Cerebellar nuclear complex (tissue), 1 donor: ENCODE measurements around the gene IFI27.

Experiments used
- DNase-seq, 2 experiments: peaks; one replicate each; lab custom pipeline; 2025; lab: John Stamatoyannopoulos, UW

IFI27 gene

GRCh38 chr14:94124582-94125377 lies 14.2 kb downstream of the IFI27 start:
- no peak for DNase-seq

DNA sequence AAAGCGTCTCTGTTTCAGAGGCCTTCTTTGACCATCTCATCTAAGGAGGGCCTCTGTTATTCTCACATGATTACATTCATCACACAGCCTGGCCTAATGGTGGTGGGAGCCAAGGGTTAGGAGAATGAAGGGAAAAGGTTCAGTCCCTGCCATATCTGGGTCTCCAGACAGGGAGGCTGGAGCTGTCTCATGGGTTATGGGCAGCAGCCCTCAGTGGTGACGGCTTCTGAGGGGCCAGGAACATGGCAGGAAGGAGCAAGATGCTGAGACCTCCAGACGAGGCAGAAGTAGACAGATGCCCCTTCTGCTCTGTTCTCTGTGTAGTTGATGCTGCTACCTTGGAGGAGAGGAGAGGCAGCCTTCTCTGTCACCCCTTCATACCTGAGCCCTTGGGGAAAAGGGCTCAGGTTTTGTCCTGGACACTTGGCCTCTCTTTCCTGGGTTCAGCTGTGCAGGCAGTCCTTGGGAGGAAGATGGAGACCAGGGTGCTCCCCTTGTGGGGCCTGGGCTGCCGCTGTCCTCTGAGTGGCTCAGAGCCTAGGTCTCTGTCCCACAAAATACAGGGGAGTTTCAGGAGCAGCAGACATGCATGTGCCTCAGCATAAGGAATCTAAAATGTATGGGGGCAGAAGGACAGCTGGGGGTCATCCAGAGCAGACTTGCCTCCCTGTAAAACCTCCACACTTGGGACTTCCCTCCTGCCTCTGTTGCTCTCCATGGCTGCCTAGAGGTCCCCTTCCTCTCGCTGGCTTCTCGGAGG lies 15.3 kb downstream of the IFI27 start:
- DNase-seq = no peak

GRCh38 chr14:94126419-94126677 lies 15.8 kb downstream of the IFI27 start:
- DNase-seq = no peak

DNA sequence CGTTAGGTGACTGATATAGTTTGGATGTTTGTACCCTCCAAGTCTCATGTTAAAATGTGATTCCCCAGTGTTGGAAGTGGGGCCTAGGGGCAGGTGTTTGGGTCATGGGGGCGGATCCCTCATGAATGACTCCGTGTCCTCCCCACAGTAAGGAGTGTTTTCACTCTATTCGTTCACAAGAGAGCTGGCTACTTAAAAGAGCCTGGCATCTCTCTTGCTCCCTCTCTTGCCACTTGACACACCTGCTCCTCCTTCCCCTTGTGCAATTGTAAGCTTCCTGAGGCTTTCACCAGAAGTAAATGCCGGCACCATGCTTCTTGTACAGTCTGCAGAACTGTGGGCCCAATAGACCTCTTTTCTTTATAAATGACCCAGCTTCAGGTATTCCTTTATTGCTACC lies 16.3 kb downstream of the IFI27 start:
- DNase-seq = no peak

DNA sequence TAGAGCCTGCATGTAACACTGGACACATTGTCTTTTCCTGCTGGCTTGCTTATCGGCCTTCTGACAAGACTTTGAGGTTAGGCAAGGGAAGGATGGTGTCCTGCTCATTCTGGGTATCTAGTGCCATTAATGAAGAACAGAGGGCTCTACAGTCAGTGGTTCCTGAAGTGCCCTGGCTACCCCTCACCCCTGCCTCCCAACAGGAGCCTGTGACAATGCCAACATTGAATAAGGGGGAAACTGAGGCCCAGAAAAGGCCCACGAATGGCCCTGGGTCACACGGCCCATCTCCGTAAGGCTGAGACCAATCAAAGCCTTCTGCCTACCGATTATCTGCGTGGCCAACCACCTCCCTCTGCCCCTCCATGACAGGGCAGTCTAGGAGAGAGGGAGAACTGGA lies 16.8 kb downstream of the IFI27 start:
- DNase-seq = no peak

- no peak for DNase-seq
These were observed 17.8 kb downstream of the IFI27 start for GRCh38 chr14:94128216-94128839.

DNA sequence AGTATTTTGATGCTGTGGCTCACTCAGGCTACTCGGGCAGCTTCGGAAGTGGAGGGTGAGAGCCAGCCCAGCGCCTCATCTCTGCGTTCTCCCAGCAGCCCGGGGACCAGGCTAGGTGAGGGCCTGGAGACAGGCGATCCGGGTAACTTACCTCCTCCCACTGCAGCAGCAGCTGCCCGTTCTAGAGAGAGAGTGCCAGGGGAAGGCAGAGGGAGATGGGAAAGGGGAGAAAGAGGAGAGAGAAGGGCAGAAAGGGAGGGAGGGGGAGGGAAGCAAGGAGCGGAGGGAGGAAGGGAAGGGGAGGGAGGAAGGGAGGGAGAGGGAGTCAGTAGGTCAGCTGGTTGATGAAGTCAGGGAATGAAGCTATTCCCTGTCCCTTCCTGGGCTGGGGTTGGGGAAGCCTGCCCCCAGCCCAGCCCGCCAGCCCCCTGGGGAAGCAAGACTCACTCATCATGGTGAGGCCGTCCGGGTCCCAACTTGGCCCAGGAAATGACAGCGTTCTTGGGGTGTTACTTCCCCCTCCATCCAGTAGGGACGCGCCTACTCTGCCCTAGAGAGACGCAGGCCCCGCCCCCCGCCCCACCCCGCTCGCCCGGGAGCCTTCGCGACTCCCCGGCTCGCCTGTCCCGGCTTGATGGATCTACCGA lies 18.7 kb downstream of the IFI27 start, which contains the start of gene IFI27L2:
Gene IFI27L2, minus strand, starts transcription at position 494 of the 647 bp plus-strand sequence. Its CDS starts 40 bp downstream, at position 454.
- DNase-seq = peak in 1 of 2 experiments; percentile 73

DNA sequence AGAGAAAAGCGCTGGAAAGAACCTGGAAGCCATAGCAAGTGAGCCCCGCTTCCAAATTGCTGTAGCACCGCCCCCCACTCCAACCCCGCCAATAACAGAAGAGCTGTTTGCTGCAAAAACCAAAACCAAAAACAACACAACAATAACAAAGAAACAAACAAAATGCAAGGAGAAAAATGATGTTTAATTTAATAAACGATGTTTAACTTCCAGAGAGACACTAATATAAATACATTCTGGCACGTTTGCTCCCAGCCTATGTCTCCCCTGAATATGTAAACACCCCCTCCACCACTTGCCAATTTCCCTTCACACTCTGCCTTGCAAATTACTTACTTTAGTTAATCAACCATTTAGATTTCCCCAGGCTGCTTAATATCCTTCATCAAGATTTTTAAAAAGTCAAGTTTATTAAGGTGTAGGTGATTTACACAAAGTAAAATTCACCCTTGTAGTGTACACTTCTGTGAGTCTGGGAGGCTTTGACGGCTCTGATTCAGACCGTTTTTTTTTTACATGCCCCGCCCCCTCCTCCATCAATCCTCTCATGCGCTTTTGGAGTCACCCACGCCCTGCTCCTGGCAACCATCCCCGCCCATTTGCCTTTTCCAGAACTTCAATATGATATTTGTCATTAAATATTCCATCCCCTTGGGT lies 19.4 kb downstream of the IFI27 start:
- DNase-seq = peak in 1 of 2 experiments; percentile 12

- peak in 1 of 2 experiments; percentile 38 for DNase-seq
These were observed 21.9 kb downstream of the IFI27 start for GRCh38 chr14:94132285-94132887.

- no peak for DNase-seq
These were observed 24.9 kb downstream of the IFI27 start for GRCh38 chr14:94135476-94135875.

DNA sequence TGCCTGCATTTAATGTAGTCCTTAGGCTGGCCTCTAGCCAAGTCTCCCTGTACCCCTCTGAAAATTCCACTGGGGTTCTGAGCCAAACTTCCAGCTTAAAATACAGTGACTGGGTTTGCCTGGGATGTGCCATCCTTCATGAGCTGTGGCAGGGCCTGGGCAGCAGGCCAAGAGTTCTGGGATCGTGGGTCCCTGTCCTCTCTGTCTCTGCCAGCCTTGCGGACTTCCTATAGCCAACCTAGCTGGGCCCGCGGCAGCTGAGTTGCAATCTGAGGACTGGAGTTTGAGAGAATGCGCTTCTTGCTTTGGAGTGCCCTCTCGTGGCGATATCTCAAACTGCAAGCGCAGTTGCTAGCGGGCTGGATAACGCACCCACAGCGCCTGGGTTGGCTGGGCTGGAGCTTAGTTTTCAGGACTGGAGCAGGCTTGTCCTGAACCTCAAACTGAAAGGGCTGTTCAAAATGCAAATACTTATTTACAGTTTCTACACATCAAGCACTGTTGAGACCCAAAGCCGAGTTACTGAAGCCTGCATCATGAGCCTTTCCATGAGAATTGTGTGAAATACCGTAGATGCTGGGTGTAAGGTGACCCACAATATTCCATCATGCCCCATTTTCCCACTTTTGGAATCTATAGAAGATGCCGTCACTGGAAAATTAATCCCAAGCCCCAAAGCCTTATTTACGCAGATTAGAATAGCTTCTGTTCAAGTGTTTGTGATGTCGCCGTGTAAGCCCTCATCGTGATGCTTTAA lies 26.2 kb downstream of the IFI27 start:
- peak in 1 of 2 experiments; percentile 29 for DNase-seq

DNA sequence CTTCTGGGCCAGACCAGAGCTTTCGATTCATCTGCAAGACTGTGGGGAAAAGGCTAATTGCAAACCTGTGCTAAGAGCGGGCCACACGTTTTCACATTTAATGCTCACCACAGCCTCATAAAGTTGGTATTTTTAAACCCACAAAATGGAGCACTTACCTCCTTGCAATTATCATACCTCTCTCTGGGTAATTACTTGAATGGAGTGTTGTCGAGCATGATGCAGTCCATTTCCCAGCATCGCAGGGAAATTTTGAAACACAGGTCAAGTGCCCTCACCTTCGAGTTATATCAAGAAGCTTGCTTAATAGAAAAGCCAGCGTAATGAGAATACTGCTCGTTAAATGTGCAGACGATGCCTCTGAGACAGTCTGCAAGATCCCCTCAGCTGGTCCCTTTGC lies 27.7 kb downstream of the IFI27 start:
- DNase-seq = no peak

DNA sequence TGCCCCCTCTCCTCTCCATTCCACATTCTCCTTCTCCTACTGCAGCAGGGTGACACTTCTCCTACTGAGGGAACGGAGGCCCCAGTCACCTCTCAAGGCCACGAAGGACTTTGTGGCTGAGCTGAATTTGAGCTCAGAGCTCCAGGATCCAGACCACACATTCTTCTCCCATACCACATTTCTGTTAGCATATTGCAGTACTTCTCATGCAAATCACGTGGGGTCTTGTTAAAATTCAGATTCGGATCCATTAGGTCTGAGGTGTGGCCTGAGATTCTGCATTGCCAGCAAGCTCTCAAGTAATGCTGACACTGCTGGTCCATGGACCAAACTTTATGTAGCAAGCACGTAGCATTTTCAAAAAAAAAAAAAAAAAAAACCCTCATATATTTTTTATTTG lies 28.5 kb downstream of the IFI27 start:
- DNase-seq = no peak

GRCh38 chr14:94139421-94139820 lies 28.9 kb downstream of the IFI27 start:
- DNase-seq = no peak

- DNase-seq = no peak
These were observed 31.7 kb downstream of the IFI27 start for GRCh38 chr14:94142247-94142646.

GRCh38 chr14:94142836-94143235 lies 32.3 kb downstream of the IFI27 start:
- no peak for DNase-seq

- no peak for DNase-seq
These were observed 32.7 kb downstream of the IFI27 start for GRCh38 chr14:94143239-94143638.

DNA sequence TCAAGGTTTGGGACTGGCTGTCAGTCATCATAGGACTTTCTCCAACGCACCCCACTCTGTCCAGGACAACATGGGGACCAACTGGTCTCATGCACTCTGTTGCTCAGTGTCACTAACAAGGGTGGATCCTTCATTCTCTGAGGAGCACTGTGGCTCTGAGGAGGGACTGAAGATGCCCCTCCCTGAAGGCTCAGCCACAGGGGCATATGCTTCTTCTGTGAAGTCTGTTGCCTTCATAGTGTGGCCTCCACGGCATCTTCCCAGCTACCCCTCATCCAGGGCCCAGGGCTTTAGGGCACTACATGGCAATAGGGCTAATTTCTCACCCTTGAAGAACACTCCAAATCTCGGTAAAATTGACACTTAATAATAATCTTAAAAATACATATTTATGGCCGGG lies 33.2 kb downstream of the IFI27 start:
- DNase-seq = no peak

DNA sequence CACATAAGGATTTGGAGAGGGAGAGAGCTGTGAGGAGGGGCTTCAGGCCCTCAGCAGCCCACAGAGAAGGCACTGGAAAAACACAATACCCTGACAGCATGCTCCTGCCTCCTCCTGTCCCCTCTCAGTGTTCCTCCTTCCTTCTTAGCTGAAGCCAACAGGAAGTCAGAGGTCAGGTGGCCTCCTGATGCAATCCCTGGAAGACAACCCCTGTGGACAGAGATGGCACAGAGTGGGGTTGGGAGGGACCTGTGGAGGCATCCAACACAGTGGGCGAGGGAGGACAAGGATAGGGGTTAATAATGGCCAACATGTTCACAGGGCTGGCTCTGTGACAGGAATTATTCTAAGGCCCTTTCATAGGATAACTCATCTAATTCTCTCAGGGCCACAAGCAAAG lies 34.2 kb downstream of the IFI27 start:
- DNase-seq = no peak

- DNase-seq = no peak
These were observed 35.5 kb downstream of the IFI27 start for GRCh38 chr14:94145902-94146527.
